ENCODE measurements around the gene NOX1.
"Not testable (repeated sequence)": the region's sequence is repeated elsewhere in the genome, so short reads cannot be mapped to it uniquely, and the experiment has no call there.

NOX1 gene

GRCh38 chrX:100817340-100817739, 56.8 kb downstream of the NOX1 start:
- no peak for DNase-seq

GRCh38 chrX:100812216-100813158, 61.7 kb downstream of the NOX1 start:
- DNase-seq, result no peak

- not testable (repeated sequence) for DNase-seq
Measured at GRCh38 chrX:100808265-100808664, 65.9 kb downstream of the NOX1 start.

- DNase-seq, result no peak
Measured at GRCh38 chrX:100804780-100805179, 69.4 kb downstream of the NOX1 start.

GRCh38 chrX:100802843-100803242, 71.3 kb downstream of the NOX1 start:
- DNase-seq, result no peak

- DNase-seq, result no peak
Measured at GRCh38 chrX:100798484-100799214, 75.5 kb downstream of the NOX1 start.

- DNase-seq, result no peak
Measured at GRCh38 chrX:100797359-100797758, 76.8 kb downstream of the NOX1 start.

- not testable (repeated sequence) for DNase-seq
Measured at GRCh38 chrX:100796371-100796770, 77.8 kb downstream of the NOX1 start.

Measured in activated CD8-positive, alpha-beta memory T cell treated with anti-CD3 and anti-CD28 coated beads for 24 hours (primary cell).